T-cell (primary cell): ENCODE measurements around the gene PAF1. TPM values are rescaled to one million over a fixed set of nuclear protein-coding genes. Genes with fewer than 3 reads are reported as not detected.

Experiments
- ATAC-seq, 4 experiments: fragments of 200-7000 bp in 3 of 4; fragments of 150-1000 bp in 1 of 4; cut with Tn5 transposase; replicated peaks in 1 of 4; 1 replicate in 3 of 4; 2 replicates in 1 of 4; pipeline ENCODE4 v1.10.0; 2021; ENCODE audit warnings: moderate library complexity in 3 of 4, mild to moderate bottlenecking in 2 of 4, moderate number of reproducible peaks in 1 of 4
- CTCF ChIA-PET, 2 donors: fragments of 300-600 bp; sonication (Branson Sonifier 250); formaldehyde crosslinking; loops; one replicate each; lab custom pipeline; 2022; ENCODE audit warnings: antibody characterized with exemption in 2 of 2; lab: Charles Lee
- POLR2A ChIA-PET, 2 donors: fragments of 300-600 bp; sonication (Branson Sonifier 250); formaldehyde crosslinking; loops; one replicate each; lab custom pipeline; 2022; ENCODE audit warnings: antibody characterized with exemption in 2 of 2; lab: Charles Lee
- DNase-seq, 35 experiments: peaks; one replicate each; pipeline versions ENCODE4 v3.0.0 to v3.0.0-alpha.2; 2013 to 2023
- H3K27ac ChIP-seq: one replicate; pipeline ENCODE4 v1.5.1; 2013; ENCODE audit warnings: low read length
- H3K27me3 ChIP-seq, 2 experiments: replicated peaks in 1 of 2; 1 replicate in 1 of 2; 2 replicates in 1 of 2; pipeline versions ENCODE4 v1.6.1 to v1.7.0; 2013; ENCODE audit warnings: low read length in 1 of 2, mixed read lengths in 1 of 2; ENCODE audit not compliant: control insufficient read depth in 2 of 2, insufficient read depth in 2 of 2; ENCODE audit errors: extremely low read depth in 1 of 2
- H3K36me3 ChIP-seq, 2 donors: 1 replicate in 1 of 2; 2 replicates in 1 of 2; pipeline versions ENCODE4 v1.6.1 to v1.7.0; 2013; ENCODE audit warnings: low read length in 1 of 2; ENCODE audit not compliant: control insufficient read depth in 2 of 2, insufficient read depth in 1 of 2; ENCODE audit errors: extremely low read depth in 1 of 2
- H3K4me1 ChIP-seq, 2 experiments: 1 replicate in 1 of 2; 2 replicates in 1 of 2; pipeline versions ENCODE4 v1.6.1 to v1.7.0; 2013; ENCODE audit warnings: low read length in 2 of 2, mixed read lengths in 1 of 2; ENCODE audit not compliant: insufficient read depth in 2 of 2, control insufficient read depth in 1 of 2; ENCODE audit errors: extremely low read depth in 1 of 2
- H3K4me3 ChIP-seq, 2 donors: 1 replicate in 1 of 2; 2 replicates in 1 of 2; pipeline versions ENCODE4 v1.5.1 to v1.7.0; 2013; ENCODE audit warnings: mild to moderate bottlenecking in 2 of 2, low read length in 1 of 2, moderate library complexity in 1 of 2; ENCODE audit not compliant: control insufficient read depth in 1 of 2; ENCODE audit errors: extremely low read depth in 1 of 2
- H3K9me3 ChIP-seq: 2 replicates; pipeline ENCODE4 v1.7.0; 2013
- H3K27ac Mint-ChIP-seq, 2 donors: one replicate each; pipeline ENCODE4 v1.8.0; 2020 to 2021; ENCODE audit warnings: mild to moderate bottlenecking in 2 of 2, mixed read lengths in 2 of 2
- H3K27me3 Mint-ChIP-seq, 2 donors: one replicate each; pipeline ENCODE4 v1.8.0; 2021 to 2022; ENCODE audit warnings: mixed read lengths in 2 of 2
- H3K36me3 Mint-ChIP-seq: one replicate; pipeline ENCODE4 v1.8.0; 2021; ENCODE audit warnings: mixed read lengths
- H3K4me1 Mint-ChIP-seq, 3 donors: one replicate each; pipeline ENCODE4 v1.8.0; 2020 to 2022; ENCODE audit warnings: mixed read lengths in 3 of 3, mild to moderate bottlenecking in 1 of 3
- H3K4me3 Mint-ChIP-seq, 3 donors: one replicate each; pipeline ENCODE4 v1.8.0; 2020 to 2022; ENCODE audit warnings: mild to moderate bottlenecking in 3 of 3, mixed read lengths in 3 of 3, moderate library complexity in 3 of 3
- H3K9me3 Mint-ChIP-seq, 3 donors: one replicate each; pipeline ENCODE4 v1.8.0; 2020 to 2022; ENCODE audit warnings: mixed read lengths in 3 of 3
- WGBS: methylation state at CpG from one replicate; pipeline ENCODE4 v1.1.5; 2013; ENCODE audit warnings: missing lambda C conversion rate; ENCODE audit not compliant: insufficient coverage; 5-methylcytosine and 5-hydroxymethylcytosine counted together
- total RNA-seq, 35 experiments: library from RNA in 6 of 35; stranded (reverse) in 6 of 35; fragments of 120-200 nt in 1 of 35; gene quantifications; one replicate each; pipeline versions ENCODE4 v1.2.1 to v1.2.4 and lab custom pipeline; 2013 to 2026

The PAF1 gene
- total RNA-seq = 10 to 100 TPM; 43.0 to 96.1 (median 45.9) TPM
- 41.9 TPM for total RNA-seq (2013)
- 56.6 to 166 (median 82.9) reads per million in 29 experiments for total RNA-seq (lab: John Stamatoyannopoulos, UW)

DNA sequence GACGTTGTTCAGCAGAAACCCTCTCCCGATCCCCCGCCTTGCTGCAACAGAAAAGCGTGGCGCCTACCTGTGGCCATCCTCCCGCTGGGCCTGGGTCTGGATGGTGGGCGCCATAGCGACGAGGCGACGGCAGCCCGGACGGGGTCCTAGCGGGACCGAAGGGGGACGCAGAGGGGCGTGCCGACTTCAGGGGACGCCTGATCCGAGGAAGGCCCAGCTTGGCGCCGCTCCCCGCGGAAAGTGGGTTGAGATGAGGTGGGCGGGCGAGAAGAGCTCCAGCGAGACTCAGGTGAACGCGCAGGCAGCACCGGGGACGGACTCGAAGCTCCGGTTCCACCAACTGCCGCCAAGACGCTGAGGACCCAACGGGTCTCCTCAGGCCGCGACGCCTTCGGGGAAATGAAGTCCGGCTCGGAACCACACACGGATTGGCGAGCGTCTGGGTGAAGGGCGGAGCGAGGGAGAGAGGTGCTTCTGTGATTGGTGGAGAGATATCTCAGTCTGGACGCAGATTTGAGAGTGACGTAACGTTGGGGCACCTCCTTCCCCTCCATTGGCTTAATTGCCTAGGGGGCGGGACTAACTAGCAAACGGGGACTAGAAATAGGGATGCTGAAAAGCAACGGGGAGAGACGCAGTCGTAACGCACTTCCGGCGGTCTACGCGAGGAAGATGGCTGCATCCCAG, at the start of gene PAF1, which contains the start of gene MED29:
TSS of gene PAF1 (minus strand) at position 356 of the 687 bp plus-strand sequence. CDS start at position 114, 242 bp downstream.
TSS of gene MED29 (plus strand) at position 628 of the 687 bp plus-strand sequence. CDS start at position 673, 45 bp downstream.
- ChIA-PET CTCF (interaction anchor here in 1 of 2 donors (0.7 to 1.2 kb wide), 6 partner anchors 11 to 460 kb away, joined by 3 to 7 read pairs (median 4); partner anchors contain the start of genes MRPS12, PLEKHG2, SAMD4B and SARS2), POLR2A (interaction anchor here (0.5 to 2.8 kb wide), 14 partner anchors 8 to 63 kb away, joined by 3 to 31 read pairs (median 4); partner anchors contain the start of genes RPS16 (in 2 of the 2) and SAMD4B (in 1 of the 2))
- Mint-ChIP-seq H3K27ac (peak within 1 kb of the TSS; percentile 97 to 100), H3K27me3 (no peaks in the 10 kb centered on the region), H3K9me3 (no peaks in the 10 kb centered on the region), H3K36me3 (peaks cover 42% of the 10 kb centered on the region), H3K4me1 (peaks cover 37 to 51% (median 48%) of the 10 kb centered on the region in 3 donors), H3K4me3 (peak within 1 kb of the TSS; percentile 94 to 98 (median 98))
- peaks cover 17 to 65% of the 10 kb centered on the region in 2 donors for H3K36me3 ChIP-seq
- no peaks in the 10 kb centered on the region for H3K9me3 ChIP-seq
- peaks cover 7 to 37% of the 10 kb centered on the region in 2 experiments for H3K4me1 ChIP-seq
- H3K27me3 ChIP-seq = no peaks in the 10 kb centered on the region
- peak within 1 kb of the TSS; percentile 98 for H3K27ac ChIP-seq
- ATAC-seq = peak; percentile 90 to 96 (median 95)
- peak; percentile 85 to 99 (median 97) for DNase-seq
- under 1% methylated on average over 52 of the region's 60 CpGs for WGBS
- peak within 1 kb of the TSS; percentile 89 to 99 for H3K4me3 ChIP-seq

DNA sequence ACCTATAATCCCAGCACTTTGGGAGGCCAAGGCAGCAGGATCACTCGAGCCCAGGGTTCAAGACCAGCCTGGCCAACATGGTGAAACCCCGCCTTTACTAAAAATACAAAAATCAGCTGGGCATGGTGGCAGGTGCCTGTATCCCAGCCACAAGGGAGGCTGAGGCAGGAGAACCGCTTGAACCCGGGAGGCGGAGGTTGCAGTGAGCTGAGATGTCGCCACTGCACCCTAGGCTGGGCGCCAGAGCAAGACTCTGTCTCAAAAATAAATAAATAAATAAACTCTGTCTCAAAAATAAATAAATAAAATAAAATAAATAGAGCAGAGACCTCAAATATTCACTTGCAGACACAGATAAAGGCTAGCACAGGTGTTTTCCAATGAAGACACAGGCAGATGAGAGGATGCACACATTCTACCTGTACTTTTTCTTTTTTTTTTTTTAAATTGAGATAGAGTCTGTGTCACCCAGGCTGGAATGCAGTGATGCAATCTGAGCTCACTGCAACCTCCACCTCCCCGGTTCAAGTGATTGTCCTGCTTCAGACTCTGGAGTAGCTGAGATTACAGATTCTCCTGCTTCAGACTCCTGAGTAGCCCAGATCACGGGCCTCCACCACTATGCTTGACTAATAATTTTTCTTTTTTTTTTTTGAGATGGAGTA, 47.5 kb upstream of the PAF1 start:
- no peak overlapping the region for H3K27ac ChIP-seq
- peaks cover 15 to 29% of the 10 kb centered on the region in 2 experiments for H3K4me1 ChIP-seq
- no peaks in the 10 kb centered on the region for H3K9me3 ChIP-seq
- 91% methylated on average over 3 of the region's 9 CpGs for WGBS
- no peaks in the 10 kb centered on the region for H3K27me3 ChIP-seq
- Mint-ChIP-seq H3K27ac (no peak overlapping the region), H3K4me1 (peaks cover 33 to 41% (median 37%) of the 10 kb centered on the region in 3 donors), H3K36me3 (peaks cover 11% of the 10 kb centered on the region), H3K9me3 (no peaks in the 10 kb centered on the region), H3K4me3 (no peak overlapping the region), H3K27me3 (no peaks in the 10 kb centered on the region)
- ChIA-PET CTCF (interaction anchor here in 1 of 2 donors (1.0 to 1.4 kb wide), 2 partner anchors 94 to 95 kb away, joined by 3 to 6 read pairs; partner anchors contain the start of gene EID2B), POLR2A (interaction anchor here in 1 of 2 donors (0.6 kb wide), 1 partner anchor 60 kb away, joined by 3 read pairs; the partner anchor contains the start of gene DLL3)
- ATAC-seq (no peak), DNase-seq (no peak)
- peaks cover 0 to 14% of the 10 kb centered on the region in 2 donors for H3K36me3 ChIP-seq
- no peak overlapping the region for H3K4me3 ChIP-seq

DNA sequence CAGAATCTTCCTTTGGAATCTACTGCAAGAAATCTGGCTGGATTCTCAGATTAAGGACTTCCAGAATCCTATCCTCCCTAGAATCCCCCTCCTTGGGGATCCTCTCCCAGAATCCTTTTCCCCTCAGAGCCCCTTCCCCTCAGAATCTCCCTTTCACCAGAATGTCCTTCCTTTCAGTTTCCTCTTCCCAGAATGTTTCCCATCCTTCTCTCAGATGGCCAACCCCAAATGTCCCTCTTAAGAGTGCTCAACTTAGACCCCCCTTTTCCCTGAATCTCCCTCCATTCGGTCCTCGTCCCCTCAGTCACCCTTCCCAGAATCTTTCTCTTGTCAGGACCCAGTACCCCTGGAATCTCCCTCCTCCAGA, 45.4 kb upstream of the PAF1 start:
- Histone ChIP-seq H3K9me3 (no peaks in the 10 kb centered on the region), H3K4me3 (peak overlapping the region; percentile 67 to 75), H3K36me3 (peaks cover 0 to 32% of the 10 kb centered on the region in 2 donors), H3K27me3 (no peaks in the 10 kb centered on the region), H3K27ac (peak overlapping the region; percentile 85), H3K4me1 (peaks cover 15 to 31% of the 10 kb centered on the region in 2 experiments)
- no peaks in the 10 kb centered on the region for H3K9me3 Mint-ChIP-seq
- peak overlapping the region; percentile 98 to 100 for H3K27ac Mint-ChIP-seq
- H3K36me3 Mint-ChIP-seq = peaks cover 22% of the 10 kb centered on the region
- POLR2A ChIA-PET = interaction anchor here (0.5 to 1.7 kb wide), 19 partner anchors 9 to 1659 kb away, joined by 3 to 57 read pairs (median 5); partner anchors contain the start of genes MED29 (in 2 of the 2), PAF1 (in 2 of the 2), SUPT5H (in 2 of the 2) and FAM98C (in 1 of the 2)
- 31% methylated on average over 2 of the region's 2 CpGs for WGBS
- peak overlapping the region; percentile 98 to 99 (median 99) for H3K4me3 Mint-ChIP-seq
- CTCF ChIA-PET = interaction anchor here in 1 of 2 donors (0.8 to 1.8 kb wide), 14 partner anchors 9 to 666 kb away, joined by 3 to 12 read pairs (median 3); partner anchors contain the start of genes PLEKHG2, PSMC4, SAMD4B and SUPT5H
- no peak for DNase-seq
- H3K4me1 Mint-ChIP-seq = peaks cover 44 to 48% (median 45%) of the 10 kb centered on the region in 3 donors
- no peaks in the 10 kb centered on the region for H3K27me3 Mint-ChIP-seq
- no peak for ATAC-seq

DNA sequence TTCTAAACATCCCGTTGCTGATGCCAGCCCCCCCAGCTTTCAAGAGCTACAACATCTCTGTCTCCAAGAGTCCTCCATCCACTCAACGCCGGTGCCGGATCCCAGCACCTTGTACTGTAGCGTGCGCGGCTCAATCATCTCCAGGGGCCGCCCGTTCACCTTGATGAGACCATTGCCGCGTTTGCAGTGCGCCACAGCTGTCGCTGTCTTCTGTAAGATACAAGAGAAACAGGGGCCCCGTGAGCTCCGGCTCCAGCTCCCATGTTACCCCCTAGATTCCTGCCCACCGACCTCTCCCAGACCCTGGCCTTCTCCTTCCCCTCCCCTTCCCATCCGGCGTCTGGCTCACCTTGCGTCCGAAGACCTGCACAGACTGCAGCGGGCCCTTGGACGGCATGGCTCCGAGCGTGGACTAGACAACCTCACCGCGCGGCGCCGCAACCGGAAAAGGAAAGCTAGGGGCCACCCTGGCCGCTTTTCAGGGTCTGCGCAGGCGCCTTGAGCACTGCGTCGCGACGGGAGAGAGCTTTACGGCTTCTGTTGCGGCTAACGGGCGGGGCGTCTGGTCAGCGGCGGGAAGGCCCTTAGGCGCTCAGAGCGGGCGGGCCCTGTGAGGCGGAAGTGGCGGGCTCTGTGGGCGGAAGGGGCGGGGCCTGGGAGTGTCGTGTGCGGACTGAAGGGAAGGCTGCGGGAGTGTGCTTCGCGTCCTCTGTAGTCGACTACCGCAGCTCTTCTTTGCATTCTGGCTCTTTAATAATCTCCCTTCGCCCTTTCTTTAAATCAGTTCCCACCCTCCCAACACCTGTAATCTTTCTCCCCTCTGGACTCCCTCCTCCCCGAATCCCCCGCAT, 44.8 kb upstream of the PAF1 start, which contains the start of gene RPS16:
TSS of gene RPS16 (minus strand) at position 451 of the 851 bp plus-strand sequence. CDS start at position 397, 54 bp downstream.
- Histone ChIP-seq H3K9me3 (no peaks in the 10 kb centered on the region), H3K4me3 (peak within 1 kb of the TSS; percentile 67 to 75)

More for the DNA sequence above, 44.8 kb upstream of the PAF1 start, which contains the start of gene RPS16:
- peaks cover 22% of the 10 kb centered on the region for H3K36me3 Mint-ChIP-seq
- Histone ChIP-seq H3K36me3 (peaks cover 0 to 32% of the 10 kb centered on the region in 2 donors), H3K27ac (peak within 1 kb of the TSS; percentile 85), H3K27me3 (no peaks in the 10 kb centered on the region), H3K4me1 (peaks cover 15 to 37% of the 10 kb centered on the region in 2 experiments)
- H3K4me3 Mint-ChIP-seq = peak within 1 kb of the TSS; percentile 98 to 99 (median 99)
- DNase-seq = peak; percentile 97 to 99 (median 98)
- H3K27ac Mint-ChIP-seq = peak within 1 kb of the TSS; percentile 98 to 100
- no peaks in the 10 kb centered on the region for H3K27me3 Mint-ChIP-seq
- POLR2A ChIA-PET = interaction anchor here (0.5 to 1.7 kb wide), 24 partner anchors 9 to 1658 kb away, joined by 3 to 57 read pairs (median 4); partner anchors contain the start of genes MED29 (in 2 of the 2), PAF1 (in 2 of the 2), SUPT5H (in 2 of the 2) and FAM98C (in 1 of the 2)
- CTCF ChIA-PET = interaction anchor here in 1 of 2 donors (0.8 to 1.8 kb wide), 15 partner anchors 9 to 666 kb away, joined by 3 to 12 read pairs (median 3); partner anchors contain the start of genes PLEKHG2, PSMC4, SAMD4B and SUPT5H
- H3K4me1 Mint-ChIP-seq = peaks cover 43 to 54% (median 50%) of the 10 kb centered on the region in 3 donors
- peak; percentile 95 to 97 (median 96) for ATAC-seq
- no peaks in the 10 kb centered on the region for H3K9me3 Mint-ChIP-seq
- WGBS = under 1% methylated on average over 48 of the region's 61 CpGs
